ENCODE data around the gene UBE2F.

- TF ChIP-seq TP53 (CRISPR knock-in tag; IDR thresholded peaks at IDR 0.05), result no peak
- TF ChIP-seq MAFK (IDR thresholded peaks at IDR 0.05; ENCODE audit: partially characterized antibody), result no peak
- TF ChIP-seq JUNB (IDR thresholded peaks at IDR 0.05), result no peak
- TF ChIP-seq RFX5 (IDR thresholded peaks at IDR 0.05), result no peak
These were observed 1.4 kb downstream of the UBE2F start for GRCh38 chr2:237968048-237968862.

Measured in A549 (cell line).